Measurements from ENCODE around the gene CALHM3. TPM values are rescaled to one million over a fixed set of nuclear protein-coding genes. Genes with fewer than 3 reads are reported as not detected.

The CALHM3 gene
- polyA plus RNA-seq, 1 of the 3 experiments (the other 2 are of a cell fraction) = not detected

DNA sequence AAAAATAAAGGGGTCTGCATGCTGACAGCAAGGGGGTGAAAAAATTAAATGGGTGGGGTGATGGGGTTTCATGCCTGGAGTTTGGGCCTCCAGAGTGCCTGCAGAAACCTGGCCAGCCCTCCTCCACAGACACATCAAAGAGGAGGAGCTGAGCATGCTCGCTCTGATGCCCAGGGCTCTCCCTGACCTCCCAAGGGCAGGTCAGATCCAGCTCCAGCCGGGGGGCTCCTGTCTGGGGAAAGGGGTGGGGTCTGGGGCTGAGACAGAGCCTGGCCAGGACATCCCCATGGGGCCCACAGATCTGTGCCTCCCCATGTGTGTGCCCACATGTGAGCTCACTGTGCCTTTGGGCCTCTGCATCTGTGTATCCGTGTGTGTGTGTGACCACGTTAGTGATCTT, 19.4 kb downstream of the CALHM3 start:
- DNase-seq = no peak
- Histone ChIP-seq H3K27me3 (ENCODE audit: insufficient read depth) (no peaks in the 10 kb centered on the region), H3K4me3 (ENCODE audit: low read depth in 2 of 2, low read length in 1 of 2) (no peak overlapping the region), H3K79me2 (ENCODE audit: insufficient read depth) (no peaks in the 10 kb centered on the region), H3K36me3 (replicated peaks in 1 of 2; ENCODE audit: control insufficient read depth in 1 of 2, insufficient read depth in 2 of 2, low read length in 1 of 2) (no peaks in the 10 kb centered on the region), H2AFZ (ENCODE audit: low read depth) (no peak overlapping the region), H3K9me2 (no peaks in the 10 kb centered on the region), H3K4me2 (no peak overlapping the region), H4K20me1 (ENCODE audit: insufficient read depth) (no peaks in the 10 kb centered on the region), H3K9ac (no peak overlapping the region), H3K27ac (ENCODE audit: low read depth in 2 of 2, low read length in 1 of 2) (no peak overlapping the region), H3F3A (replicated peaks; ENCODE audit: insufficient read depth) (no peaks in the 10 kb centered on the region), H3K4me1 (ENCODE audit: control insufficient read depth in 1 of 2, insufficient read depth in 2 of 2, low read depth in 1 of 2, low read length in 1 of 2) (no peaks in the 10 kb centered on the region; a peak in 1 of 4 replicates), H3K9me3 (no peaks in the 10 kb centered on the region)
- WGBS (ENCODE audit: low lambda C conversion rate) = no CpG with 5 or more reads among the region's 4 CpGs
- TF ChIP-seq, protein P1, sequence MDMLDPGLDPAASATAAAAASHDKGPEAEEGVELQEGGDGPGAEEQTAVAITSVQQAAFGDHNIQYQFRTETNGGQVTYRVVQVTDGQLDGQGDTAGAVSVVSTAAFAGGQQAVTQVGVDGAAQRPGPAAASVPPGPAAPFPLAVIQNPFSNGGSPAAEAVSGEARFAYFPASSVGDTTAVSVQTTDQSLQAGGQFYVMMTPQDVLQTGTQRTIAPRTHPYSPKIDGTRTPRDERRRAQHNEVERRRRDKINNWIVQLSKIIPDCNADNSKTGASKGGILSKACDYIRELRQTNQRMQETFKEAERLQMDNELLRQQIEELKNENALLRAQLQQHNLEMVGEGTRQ (IDR thresholded peaks at IDR 0.05; ENCODE audit: borderline replicate concordance, low read depth, low read length) = no peak
- no peak for TF ChIP-seq RCOR1 (IDR thresholded peaks at IDR 0.05; ENCODE audit: low read length)
- no peak for TF ChIP-seq MXI1 (IDR thresholded peaks at IDR 0.05; ENCODE audit: low read depth, low read length)
- no peak for TF ChIP-seq TAF1 (IDR thresholded peaks at IDR 0.05; ENCODE audit: borderline replicate concordance, low read depth, low read length)
- no peak for TF ChIP-seq FOSL2 (IDR thresholded peaks at IDR 0.05; ENCODE audit: borderline replicate concordance, low read depth)
- TF ChIP-seq RFX5 (IDR thresholded peaks at IDR 0.05; ENCODE audit: low read length) = no peak
- TF ChIP-seq, protein P2, sequence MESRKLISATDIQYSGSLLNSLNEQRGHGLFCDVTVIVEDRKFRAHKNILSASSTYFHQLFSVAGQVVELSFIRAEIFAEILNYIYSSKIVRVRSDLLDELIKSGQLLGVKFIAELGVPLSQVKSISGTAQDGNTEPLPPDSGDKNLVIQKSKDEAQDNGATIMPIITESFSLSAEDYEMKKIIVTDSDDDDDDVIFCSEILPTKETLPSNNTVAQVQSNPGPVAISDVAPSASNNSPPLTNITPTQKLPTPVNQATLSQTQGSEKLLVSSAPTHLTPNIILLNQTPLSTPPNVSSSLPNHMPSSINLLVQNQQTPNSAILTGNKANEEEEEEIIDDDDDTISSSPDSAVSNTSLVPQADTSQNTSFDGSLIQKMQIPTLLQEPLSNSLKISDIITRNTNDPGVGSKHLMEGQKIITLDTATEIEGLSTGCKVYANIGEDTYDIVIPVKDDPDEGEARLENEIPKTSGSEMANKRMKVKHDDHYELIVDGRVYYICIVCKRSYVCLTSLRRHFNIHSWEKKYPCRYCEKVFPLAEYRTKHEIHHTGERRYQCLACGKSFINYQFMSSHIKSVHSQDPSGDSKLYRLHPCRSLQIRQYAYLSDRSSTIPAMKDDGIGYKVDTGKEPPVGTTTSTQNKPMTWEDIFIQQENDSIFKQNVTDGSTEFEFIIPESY (IDR thresholded peaks at IDR 0.05; ENCODE audit: borderline replicate concordance, low read depth) = no peak
- no peak for TF ChIP-seq NRF1 (IDR thresholded peaks at IDR 0.05; ENCODE audit: low read depth, low read length)
- no peak for TF ChIP-seq YY1 (IDR thresholded peaks at IDR 0.05; ENCODE audit: low read depth)
- TF ChIP-seq, protein P3, sequence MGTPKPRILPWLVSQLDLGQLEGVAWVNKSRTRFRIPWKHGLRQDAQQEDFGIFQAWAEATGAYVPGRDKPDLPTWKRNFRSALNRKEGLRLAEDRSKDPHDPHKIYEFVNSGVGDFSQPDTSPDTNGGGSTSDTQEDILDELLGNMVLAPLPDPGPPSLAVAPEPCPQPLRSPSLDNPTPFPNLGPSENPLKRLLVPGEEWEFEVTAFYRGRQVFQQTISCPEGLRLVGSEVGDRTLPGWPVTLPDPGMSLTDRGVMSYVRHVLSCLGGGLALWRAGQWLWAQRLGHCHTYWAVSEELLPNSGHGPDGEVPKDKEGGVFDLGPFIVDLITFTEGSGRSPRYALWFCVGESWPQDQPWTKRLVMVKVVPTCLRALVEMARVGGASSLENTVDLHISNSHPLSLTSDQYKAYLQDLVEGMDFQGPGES (IDR thresholded peaks at IDR 0.05; ENCODE audit: low read depth, low read length) = no peak
- POLR2A ChIA-PET = no interaction called here
- CTCF ChIA-PET = interaction anchor here (1.1 to 2.0 kb wide), 3 partner anchors 24 to 43 kb away, joined by 3 to 8 read pairs (median 4); no protein-coding TSS in a partner anchor

DNA sequence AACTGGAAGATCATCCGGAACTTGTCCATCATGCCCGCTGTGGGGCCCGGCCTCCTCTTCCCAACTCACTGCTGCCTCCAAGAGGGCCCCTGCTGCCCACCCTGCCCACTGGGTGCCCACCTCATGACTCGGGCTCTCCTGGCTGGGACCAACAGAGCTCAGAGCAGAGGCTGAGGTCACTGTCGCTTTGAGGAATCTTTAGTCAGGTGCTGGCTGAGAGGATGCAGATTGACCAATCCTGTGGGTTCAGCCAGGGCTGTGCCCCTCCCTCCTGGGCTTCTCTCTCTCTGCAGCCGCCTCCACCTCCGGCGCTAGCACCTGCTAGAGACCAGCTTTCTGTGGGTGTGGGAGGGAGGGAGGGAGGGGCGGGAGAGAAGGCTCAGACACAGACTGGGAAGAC, 20.3 kb downstream of the CALHM3 start, which contains the start of gene CALHM1:
TSS of gene CALHM1 (minus strand) at position 181 of the 400 bp plus-strand sequence. CDS start at position 32, 149 bp downstream.
- Histone ChIP-seq H3K9me3 (no peaks in the 10 kb centered on the region), H3K36me3 (replicated peaks in 1 of 2; ENCODE audit: control insufficient read depth in 1 of 2, insufficient read depth in 2 of 2, low read length in 1 of 2) (no peaks in the 10 kb centered on the region), H3K4me3 (ENCODE audit: low read depth in 2 of 2, low read length in 1 of 2) (no peak within 1 kb of the TSS), H3F3A (replicated peaks; ENCODE audit: insufficient read depth) (no peaks in the 10 kb centered on the region), H3K79me2 (ENCODE audit: insufficient read depth) (no peaks in the 10 kb centered on the region), H3K9ac (no peak within 1 kb of the TSS), H3K9me2 (no peaks in the 10 kb centered on the region), H3K27me3 (ENCODE audit: insufficient read depth) (no peaks in the 10 kb centered on the region), H3K4me1 (ENCODE audit: control insufficient read depth in 1 of 2, insufficient read depth in 2 of 2, low read depth in 1 of 2, low read length in 1 of 2) (no peaks in the 10 kb centered on the region; a peak in 1 of 4 replicates), H3K4me2 (no peak within 1 kb of the TSS), H4K20me1 (ENCODE audit: insufficient read depth) (no peaks in the 10 kb centered on the region), H3K27ac (ENCODE audit: low read depth in 2 of 2, low read length in 1 of 2) (no peak within 1 kb of the TSS), H2AFZ (ENCODE audit: low read depth) (no peak within 1 kb of the TSS)
- 54% methylated on average over 2 of the region's 9 CpGs for WGBS (ENCODE audit: low lambda C conversion rate)
- ChIA-PET CTCF (interaction anchor here (0.6 to 1.2 kb wide), 2 partner anchors 42 to 140 kb away, joined by 3 read pairs; no protein-coding TSS in a partner anchor), POLR2A (no interaction called here)
- TF ChIP-seq EZH2phosphoT487 (IDR thresholded peaks at IDR 0.05; ENCODE audit: borderline replicate concordance, low read depth) (no peak), GATA2 (CRISPR knock-in tag; IDR thresholded peaks at IDR 0.05) (no peak)
- no peak for DNase-seq
